Measurements from ENCODE around the gene SH3BP2. TPM values are rescaled to one million over a fixed set of nuclear protein-coding genes. Genes with fewer than 3 reads are reported as not detected.
A peak's percentile ranks its signal among the peaks of the same experiment; 100 is the strongest.

The SH3BP2 gene
- total RNA-seq, 1 experiment from 2014 or later: 52.8 TPM

DNA sequence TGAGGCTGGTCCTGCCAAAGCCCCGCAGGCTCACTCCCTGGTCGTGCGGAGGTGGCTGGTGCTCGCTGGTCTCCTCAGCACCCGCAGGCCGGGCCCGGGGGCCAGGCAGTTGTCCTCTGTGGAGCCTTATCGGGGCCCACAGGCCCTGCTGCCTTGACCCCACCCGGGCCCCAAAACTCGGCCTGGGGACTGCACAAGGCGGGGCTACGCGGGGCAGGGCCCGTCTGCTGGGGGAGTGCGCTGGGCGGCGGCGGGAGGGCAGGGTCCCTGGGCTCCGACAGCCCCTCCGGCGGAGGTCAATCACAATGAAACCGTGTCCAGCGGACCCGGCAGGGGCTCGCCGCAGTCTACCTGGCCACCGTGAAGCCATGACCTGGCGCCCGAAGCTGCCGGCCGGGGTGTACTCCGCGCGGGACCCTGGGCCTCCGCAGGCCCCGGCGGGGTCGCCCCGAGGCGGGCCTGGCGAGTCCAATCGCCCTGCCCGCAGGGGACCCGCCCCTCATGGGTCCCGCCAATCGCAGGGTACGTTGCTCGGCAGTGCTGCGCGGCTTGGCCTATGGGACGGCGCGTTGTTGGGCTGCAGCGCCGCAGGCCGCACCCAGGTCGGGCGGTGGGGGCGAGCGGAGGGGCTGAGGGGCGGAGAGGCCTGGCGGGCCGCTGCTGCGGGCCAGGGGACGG lies 50.5 kb downstream of the SH3BP2 start, which contains the start of gene ADD1:
ADD1 (plus strand) TSS at position 582 of the 678 bp plus-strand sequence. CDS start 32,072 bp downstream, outside the sequence.
- ChIA-PET CTCF (no interaction called here), RAD21 (ENCODE audit: low non-redundant PET in 1 of 2, low total read pairs in 2 of 2, uncharacterized antibody in 2 of 2, unreplicated experiment in 2 of 2) (no interaction called here), POLR2A (no interaction called here)
- Histone ChIP-seq H3K4me1 (ENCODE audit: control insufficient read depth in 1 of 2, insufficient read depth in 2 of 2, low read length in 2 of 2) (peaks cover 9 to 13% of the 10 kb centered on the region in 2 experiments; a peak in 3 of 4 replicates), H3K9ac (ENCODE audit: low read length) (peak within 1 kb of the TSS; percentile 78), H3K79me2 (ENCODE audit: insufficient read depth, low read length) (peaks cover 44% of the 10 kb centered on the region), H3K27me3 (ENCODE audit: insufficient read depth, low read length) (no peaks in the 10 kb centered on the region), H3K4me2 (ENCODE audit: low read length) (peak within 1 kb of the TSS; percentile 87), H3K36me3 (ENCODE audit: control insufficient read depth in 1 of 2, insufficient read depth in 2 of 2, low read length in 2 of 2) (no peaks in the 10 kb centered on the region), H3K9me3 (ENCODE audit: control insufficient read depth in 1 of 2, insufficient read depth in 1 of 2, low read depth in 1 of 2, low read length in 2 of 2) (no peaks in the 10 kb centered on the region), H3K27ac (ENCODE audit: low read depth, low read length) (peak within 1 kb of the TSS; percentile 68), H4K20me1 (ENCODE audit: insufficient read depth) (peaks cover under 1% of the 10 kb centered on the region; the same call in 1 of the 2 replicates), H2AFZ (ENCODE audit: low read depth, low read length, poor library complexity, severe bottlenecking) (peak within 1 kb of the TSS; percentile 17), H3K4me3 (replicated peaks in 1 of 2; ENCODE audit: low read depth in 1 of 2, low read length in 2 of 2) (peak within 1 kb of the TSS; percentile 89 to 94), H3K9me2 (ENCODE audit: insufficient read depth) (peaks cover 4% of the 10 kb centered on the region; the same call in 1 of the 2 replicates)
- ATAC-seq (peak; percentile 91), DNase-seq (ENCODE audit: low read depth, low spot score) (peak; percentile 76)
- intact Hi-C loops (cut with micrococcal nuclease): no loop called here
- no TSS peak for BruUV-seq (replicated peaks)
- no peak for TF ChIP-seq EZH2phosphoT487 (IDR thresholded peaks at IDR 0.05; ENCODE audit: borderline replicate concordance)
- no peak for TF ChIP-seq SRF (IDR thresholded peaks at IDR 0.05; ENCODE audit: low read depth)
- no peak for TF ChIP-seq EGR1 (IDR thresholded peaks at IDR 0.05; ENCODE audit: low read depth)
- TF ChIP-seq POLR2A (IDR thresholded peaks at IDR 0.05; ENCODE audit: borderline replicate concordance, extremely low read depth, insufficient read depth, insufficient read length): peak; percentile 67
- TF ChIP-seq, protein P1, sequence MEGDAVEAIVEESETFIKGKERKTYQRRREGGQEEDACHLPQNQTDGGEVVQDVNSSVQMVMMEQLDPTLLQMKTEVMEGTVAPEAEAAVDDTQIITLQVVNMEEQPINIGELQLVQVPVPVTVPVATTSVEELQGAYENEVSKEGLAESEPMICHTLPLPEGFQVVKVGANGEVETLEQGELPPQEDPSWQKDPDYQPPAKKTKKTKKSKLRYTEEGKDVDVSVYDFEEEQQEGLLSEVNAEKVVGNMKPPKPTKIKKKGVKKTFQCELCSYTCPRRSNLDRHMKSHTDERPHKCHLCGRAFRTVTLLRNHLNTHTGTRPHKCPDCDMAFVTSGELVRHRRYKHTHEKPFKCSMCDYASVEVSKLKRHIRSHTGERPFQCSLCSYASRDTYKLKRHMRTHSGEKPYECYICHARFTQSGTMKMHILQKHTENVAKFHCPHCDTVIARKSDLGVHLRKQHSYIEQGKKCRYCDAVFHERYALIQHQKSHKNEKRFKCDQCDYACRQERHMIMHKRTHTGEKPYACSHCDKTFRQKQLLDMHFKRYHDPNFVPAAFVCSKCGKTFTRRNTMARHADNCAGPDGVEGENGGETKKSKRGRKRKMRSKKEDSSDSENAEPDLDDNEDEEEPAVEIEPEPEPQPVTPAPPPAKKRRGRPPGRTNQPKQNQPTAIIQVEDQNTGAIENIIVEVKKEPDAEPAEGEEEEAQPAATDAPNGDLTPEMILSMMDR (IDR thresholded peaks at IDR 0.05 in 2 of 3, conservative IDR thresholded peaks at IDR 0.05 in 1 of 3; ENCODE audit: borderline replicate concordance in 1 of 3, insufficient read depth in 1 of 3, low read depth in 2 of 3, low read length in 2 of 3): no peak
- no peak for TF ChIP-seq ELF1 (IDR thresholded peaks at IDR 0.05; ENCODE audit: borderline replicate concordance, low read depth)
- TF ChIP-seq TCF7L2 (IDR thresholded peaks at IDR 0.05; ENCODE audit: borderline replicate concordance, extremely low read depth, insufficient read depth, insufficient read length): peak; percentile 23
- TF ChIP-seq, protein P2, sequence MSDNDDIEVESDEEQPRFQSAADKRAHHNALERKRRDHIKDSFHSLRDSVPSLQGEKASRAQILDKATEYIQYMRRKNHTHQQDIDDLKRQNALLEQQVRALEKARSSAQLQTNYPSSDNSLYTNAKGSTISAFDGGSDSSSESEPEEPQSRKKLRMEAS (IDR thresholded peaks at IDR 0.05): no peak
- TF ChIP-seq POLR2AphosphoS5 (IDR thresholded peaks at IDR 0.05; ENCODE audit: low read depth, low read length): peak; percentile 75
- no peak for TF ChIP-seq ZNF274 (IDR thresholded peaks at IDR 0.05; ENCODE audit: low read depth, low read length)
- TF ChIP-seq JUND (IDR thresholded peaks at IDR 0.05): no peak
- TF ChIP-seq, protein P3, sequence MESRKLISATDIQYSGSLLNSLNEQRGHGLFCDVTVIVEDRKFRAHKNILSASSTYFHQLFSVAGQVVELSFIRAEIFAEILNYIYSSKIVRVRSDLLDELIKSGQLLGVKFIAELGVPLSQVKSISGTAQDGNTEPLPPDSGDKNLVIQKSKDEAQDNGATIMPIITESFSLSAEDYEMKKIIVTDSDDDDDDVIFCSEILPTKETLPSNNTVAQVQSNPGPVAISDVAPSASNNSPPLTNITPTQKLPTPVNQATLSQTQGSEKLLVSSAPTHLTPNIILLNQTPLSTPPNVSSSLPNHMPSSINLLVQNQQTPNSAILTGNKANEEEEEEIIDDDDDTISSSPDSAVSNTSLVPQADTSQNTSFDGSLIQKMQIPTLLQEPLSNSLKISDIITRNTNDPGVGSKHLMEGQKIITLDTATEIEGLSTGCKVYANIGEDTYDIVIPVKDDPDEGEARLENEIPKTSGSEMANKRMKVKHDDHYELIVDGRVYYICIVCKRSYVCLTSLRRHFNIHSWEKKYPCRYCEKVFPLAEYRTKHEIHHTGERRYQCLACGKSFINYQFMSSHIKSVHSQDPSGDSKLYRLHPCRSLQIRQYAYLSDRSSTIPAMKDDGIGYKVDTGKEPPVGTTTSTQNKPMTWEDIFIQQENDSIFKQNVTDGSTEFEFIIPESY (IDR thresholded peaks at IDR 0.05; ENCODE audit: extremely low read depth, insufficient replicate concordance, low read length): no peak
- TF ChIP-seq, protein P4, sequence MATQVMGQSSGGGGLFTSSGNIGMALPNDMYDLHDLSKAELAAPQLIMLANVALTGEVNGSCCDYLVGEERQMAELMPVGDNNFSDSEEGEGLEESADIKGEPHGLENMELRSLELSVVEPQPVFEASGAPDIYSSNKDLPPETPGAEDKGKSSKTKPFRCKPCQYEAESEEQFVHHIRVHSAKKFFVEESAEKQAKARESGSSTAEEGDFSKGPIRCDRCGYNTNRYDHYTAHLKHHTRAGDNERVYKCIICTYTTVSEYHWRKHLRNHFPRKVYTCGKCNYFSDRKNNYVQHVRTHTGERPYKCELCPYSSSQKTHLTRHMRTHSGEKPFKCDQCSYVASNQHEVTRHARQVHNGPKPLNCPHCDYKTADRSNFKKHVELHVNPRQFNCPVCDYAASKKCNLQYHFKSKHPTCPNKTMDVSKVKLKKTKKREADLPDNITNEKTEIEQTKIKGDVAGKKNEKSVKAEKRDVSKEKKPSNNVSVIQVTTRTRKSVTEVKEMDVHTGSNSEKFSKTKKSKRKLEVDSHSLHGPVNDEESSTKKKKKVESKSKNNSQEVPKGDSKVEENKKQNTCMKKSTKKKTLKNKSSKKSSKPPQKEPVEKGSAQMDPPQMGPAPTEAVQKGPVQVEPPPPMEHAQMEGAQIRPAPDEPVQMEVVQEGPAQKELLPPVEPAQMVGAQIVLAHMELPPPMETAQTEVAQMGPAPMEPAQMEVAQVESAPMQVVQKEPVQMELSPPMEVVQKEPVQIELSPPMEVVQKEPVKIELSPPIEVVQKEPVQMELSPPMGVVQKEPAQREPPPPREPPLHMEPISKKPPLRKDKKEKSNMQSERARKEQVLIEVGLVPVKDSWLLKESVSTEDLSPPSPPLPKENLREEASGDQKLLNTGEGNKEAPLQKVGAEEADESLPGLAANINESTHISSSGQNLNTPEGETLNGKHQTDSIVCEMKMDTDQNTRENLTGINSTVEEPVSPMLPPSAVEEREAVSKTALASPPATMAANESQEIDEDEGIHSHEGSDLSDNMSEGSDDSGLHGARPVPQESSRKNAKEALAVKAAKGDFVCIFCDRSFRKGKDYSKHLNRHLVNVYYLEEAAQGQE (IDR thresholded peaks at IDR 0.05; ENCODE audit: low read depth): no peak
- TF ChIP-seq SP1 (IDR thresholded peaks at IDR 0.05; ENCODE audit: low read depth): peak; percentile 98
- TF ChIP-seq, protein P5, sequence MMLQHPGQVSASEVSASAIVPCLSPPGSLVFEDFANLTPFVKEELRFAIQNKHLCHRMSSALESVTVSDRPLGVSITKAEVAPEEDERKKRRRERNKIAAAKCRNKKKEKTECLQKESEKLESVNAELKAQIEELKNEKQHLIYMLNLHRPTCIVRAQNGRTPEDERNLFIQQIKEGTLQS (IDR thresholded peaks at IDR 0.05): no peak
- TF ChIP-seq CBX3 (IDR thresholded peaks at IDR 0.05; ENCODE audit: low read depth): no peak
- no peak for TF ChIP-seq RAD21 (IDR thresholded peaks at IDR 0.05; ENCODE audit: low read depth)
- TF ChIP-seq YY1 (IDR thresholded peaks at IDR 0.05; ENCODE audit: extremely low read depth, insufficient replicate concordance, low read depth, low read length): peak; percentile 48
- TF ChIP-seq ZFX (IDR thresholded peaks at IDR 0.05): peak; percentile 94
- TF ChIP-seq CEBPB (IDR thresholded peaks at IDR 0.05; ENCODE audit: low read depth): no peak
